HG02885 (cell line): ENCODE data around the gene C22orf15.

Source experiments
- ATAC-seq: cut with Tn5 transposase; IDR thresholded peaks from one replicate; pipeline ENCODE4 v1.9.1; 2021; ENCODE audit warnings: mild to moderate bottlenecking; ENCODE audit not compliant: unreplicated experiment, poor library complexity

The C22orf15 gene

DNA sequence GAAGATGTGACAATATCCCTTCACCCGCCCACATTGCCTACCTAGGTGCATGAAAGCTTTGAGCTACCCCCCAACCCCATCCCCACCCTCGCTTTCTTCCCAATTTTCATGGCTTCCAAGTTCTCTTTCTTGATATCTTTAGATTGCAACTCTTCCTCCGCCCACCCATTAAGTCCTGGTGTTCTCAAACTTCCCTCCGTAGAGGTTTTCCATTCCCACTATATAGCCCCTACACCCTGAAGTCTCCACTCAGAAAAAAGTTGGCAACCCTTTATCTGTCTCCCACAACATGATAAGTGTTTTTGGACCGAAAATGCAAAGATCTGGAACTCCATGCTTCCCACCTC lies 12.4 kb upstream of the C22orf15 start:
- no peak for ATAC-seq

DNA sequence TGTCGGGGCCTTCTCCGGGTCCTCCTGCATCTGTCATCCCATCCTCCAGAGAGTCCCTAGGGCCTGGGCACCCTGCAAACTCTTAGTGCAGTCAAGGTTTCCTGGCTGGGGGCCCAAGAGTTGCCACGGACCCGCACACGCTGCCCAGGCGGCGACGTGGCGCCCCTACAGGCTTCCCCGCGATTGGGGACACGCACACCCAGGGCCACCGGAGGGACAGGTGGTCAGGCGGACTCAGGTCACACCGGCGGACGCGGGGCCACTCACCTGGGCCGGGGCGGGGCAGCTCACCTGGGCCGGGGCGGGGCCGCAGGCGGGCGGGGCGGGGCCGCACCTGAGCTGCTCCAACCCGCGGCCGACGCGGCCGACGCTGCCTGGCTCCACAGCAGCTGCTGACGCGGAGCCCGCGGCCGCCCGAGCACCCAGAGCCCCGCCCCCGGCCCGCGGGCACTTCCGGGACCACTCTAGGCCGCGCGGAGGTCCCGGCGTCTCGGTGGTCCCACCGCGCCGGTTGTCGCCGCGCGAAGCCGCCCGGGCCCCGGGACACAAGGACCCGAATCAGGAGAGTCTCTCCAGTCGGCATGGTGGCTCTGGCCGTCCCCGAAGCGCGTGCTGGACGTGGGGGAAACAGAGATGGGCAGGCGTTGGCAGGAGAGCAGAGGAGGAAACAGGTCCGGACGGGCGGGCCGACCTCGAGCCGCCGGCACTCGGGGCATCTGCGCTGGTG lies 11.9 kb upstream of the C22orf15 start, which contains the start of gene ZNF70:
Gene ZNF70 (minus strand): TSS at position 399 of the 727 bp plus-strand sequence. CDS start 5,972 bp downstream, outside the sequence.
- peak; percentile 78 for ATAC-seq

DNA sequence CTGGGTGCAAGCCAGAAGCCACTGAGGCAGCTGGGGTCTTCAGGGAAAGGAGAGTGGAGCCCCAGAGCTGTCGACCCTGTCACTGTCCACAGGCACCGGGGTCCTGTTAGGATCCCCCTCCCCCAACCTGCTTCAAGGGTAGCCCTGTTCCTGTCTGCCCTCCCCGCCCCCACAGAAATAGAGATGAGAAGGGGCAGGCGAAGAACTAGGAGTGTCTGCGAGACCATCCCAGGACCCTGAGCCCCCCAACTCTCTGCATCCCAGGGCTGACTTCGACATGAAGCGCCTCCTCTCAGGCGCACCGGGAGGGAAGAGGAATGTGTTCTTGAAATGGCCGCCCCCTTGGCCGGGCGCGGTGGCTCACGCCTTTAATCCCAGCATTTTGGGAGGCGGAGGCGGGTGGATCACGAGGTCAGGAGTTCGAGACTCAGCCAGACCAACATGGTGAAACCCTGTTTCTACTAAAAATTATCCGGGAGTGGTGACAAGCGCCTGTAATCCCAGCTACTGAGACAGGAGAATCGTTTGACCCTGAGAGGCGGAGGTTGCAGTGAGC lies 11.3 kb upstream of the C22orf15 start:
- peak; percentile 12 for ATAC-seq

DNA sequence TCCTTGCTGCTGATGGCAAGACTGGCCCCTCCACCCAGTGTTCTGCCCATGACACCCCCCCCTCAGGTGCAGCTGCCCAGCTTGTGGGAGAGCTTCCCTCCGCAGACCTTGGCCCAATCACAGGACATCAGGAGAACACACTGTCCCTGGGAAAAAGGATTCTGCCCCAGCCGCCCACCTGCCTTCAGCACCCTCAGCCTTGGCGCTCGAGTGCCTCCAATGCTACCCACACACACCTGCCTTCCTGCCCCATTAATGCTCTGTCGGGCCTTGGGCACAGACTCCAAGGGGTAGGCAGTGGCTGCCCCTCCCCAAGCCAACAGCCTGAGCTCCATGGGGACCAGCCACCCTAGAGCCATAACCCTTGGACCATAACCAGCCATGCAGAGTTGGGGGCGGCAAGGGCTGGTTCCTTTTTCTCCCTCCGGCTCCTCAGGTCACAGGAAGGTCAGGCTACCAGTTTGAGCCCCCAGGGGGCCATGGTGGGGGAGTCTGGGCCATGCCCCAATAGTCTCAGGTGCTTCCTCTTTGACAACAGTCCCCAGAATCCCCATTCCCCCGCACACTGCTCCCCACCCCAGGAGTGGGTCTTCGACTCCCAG lies 10.6 kb upstream of the C22orf15 start:
- no peak for ATAC-seq

DNA sequence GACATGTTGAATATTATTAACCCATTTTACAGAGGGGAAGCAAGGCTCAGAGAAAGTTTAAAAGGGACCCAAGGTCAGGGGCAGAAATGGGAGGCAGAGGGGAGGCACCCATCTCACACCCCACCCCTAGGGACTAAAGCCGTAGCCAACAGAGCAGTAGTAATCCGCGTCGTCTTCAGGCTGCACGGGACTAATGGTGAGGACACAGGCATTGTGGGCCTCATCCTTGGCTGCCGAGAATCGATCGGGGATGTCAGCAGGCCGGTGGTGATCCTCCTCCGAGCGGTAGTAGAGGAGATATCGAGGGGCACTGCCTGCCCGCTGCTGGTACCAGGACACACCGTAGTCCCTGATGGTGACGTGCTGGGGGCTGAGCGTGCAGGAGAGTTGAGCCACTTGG lies 10.0 kb upstream of the C22orf15 start:
- no peak for ATAC-seq

DNA sequence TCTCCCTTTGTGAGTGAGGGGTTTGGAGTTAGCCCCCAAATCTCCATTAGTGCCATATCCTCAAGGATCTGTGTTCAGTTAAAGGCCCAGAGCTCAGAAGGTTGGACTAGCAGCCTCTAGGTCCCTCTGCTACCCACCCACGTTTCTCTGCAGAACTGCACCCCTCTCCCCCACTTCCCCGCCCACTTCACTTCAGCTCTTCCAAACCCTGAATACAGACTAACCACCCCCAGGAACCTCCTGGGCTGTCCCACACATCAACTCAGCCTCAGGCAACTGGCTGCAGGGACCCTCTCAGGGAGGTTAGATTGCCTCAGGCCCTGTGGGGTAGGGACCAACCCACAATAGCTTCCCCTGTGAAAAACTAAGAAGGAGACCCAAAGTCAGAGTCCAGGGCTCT lies 9.4 kb upstream of the C22orf15 start:
- ATAC-seq: no peak

DNA sequence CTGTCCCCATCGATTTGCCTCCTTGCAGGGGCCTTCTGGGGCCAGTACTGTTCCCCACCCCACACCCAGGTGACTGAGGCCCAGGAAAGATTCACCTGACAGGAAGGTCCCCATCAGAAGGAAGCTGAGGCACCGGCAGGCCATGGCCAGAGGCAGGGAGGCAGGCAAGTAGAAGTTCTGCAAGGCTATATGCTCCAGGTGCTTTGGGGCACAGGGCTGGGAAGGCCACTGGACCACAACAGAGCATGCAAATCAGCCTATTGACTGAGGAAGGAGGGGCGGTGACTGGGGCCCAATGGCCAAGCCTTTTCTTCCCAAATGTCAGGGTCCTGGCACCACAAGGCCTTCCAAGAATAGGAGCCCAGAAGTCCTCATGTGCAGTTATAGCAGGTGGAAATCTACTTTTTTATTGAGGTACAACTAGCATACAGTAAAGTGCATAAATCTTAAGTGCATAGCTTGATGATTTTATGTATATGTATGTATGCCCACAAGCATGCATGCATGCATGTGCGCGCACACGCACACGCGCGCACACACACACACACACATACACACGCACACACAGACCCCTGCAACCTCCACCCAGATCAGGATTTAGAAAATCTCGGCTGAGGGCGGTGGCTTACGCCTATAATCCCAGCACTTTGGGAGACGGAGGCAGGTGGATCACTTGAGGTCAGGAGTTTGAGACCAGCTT lies 8.4 kb upstream of the C22orf15 start, which contains the start of gene VPREB3:
Gene VPREB3 (minus strand): TSS at position 206 of the 700 bp plus-strand sequence. CDS start 62 bp downstream, at position 144.
- no peak for ATAC-seq

DNA sequence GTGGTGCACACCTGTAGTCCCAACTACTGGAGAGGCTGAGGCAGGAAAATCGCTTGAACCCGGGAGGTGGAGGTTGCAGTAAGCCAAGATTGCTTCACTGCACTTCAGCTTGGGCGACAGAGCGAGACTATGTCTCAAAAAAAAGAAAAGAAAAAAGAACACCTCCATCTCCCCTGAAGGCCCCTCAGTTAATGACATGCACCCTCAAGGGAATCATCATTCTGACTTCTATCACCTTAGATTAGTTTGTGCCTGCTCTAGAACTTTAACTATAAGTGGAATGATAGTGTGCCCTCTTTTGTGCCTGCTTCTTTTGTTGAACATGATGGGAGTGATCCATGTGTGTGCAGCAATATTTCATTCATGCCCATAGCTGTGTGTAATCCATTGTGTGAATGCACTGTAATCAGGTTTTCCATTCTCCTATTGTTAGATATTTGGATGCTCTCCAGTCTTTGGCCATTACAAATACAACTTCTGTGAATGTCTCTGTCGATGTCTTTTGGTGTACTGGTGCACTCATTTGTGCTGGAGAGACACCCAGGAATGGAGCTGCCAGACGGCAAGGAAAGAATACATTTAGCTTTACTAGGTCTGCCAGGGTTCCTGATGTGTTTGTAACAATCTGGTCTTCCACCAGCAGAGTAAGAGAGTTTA lies 7.7 kb upstream of the C22orf15 start:
- ATAC-seq: no peak

DNA sequence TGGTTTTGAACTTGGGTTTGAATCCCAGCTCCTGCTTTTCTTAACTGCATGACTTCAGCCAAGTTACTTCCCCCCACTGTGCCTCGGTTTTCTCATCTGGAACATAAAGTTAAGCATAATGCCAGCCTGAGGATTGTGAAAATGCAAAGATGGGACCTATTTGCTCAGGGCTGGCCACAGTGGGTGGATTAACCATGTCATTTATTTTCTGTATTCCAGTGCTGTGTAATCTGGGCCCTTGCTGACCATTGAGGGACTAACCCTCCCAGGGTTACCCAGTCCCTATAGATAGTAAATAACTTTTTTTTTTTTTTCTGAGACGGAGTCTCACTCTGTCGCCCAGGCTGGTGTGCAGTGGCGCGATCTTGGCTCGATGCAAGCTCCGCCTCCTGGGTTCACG lies 7.1 kb upstream of the C22orf15 start:
- no peak for ATAC-seq

DNA sequence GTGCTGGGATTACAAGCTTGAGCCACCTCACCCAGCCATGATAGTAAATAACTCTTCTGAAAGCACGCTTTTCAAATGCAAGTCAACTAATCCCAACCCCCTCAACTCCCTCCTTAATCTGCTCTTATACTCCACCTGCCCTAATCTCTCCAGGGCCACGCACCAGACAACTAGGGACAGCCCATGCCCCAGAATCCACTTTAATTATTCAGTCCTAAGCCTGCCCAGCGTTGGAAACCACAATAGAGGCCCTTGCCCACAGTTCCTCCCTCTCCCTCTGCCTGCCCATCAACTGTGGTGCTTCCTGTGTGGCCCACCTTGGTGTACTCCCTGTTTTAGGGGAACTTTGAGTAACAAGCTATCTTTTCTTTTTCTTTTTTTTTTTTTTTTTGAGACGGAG lies 5.9 kb upstream of the C22orf15 start:
- no peak for ATAC-seq

DNA sequence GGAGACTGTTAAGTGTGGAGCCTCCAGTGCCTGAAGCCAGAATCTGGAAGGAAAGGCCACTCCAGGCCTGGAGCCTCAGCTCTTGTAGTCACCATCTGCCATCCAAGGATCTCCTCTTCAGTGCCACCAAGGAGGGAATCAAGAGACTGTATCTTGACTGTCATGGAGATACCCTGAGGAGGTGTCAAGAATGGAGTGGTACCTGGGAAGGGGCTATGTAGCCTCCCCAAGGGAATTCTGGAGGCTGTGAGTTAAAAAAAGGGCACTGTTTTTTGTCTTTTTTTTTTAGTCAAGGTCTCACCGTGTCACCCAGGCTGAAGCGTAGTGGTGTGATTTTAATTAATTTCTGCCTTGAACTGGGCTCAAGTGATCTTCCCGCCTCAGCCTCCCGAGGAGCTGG lies 3.2 kb upstream of the C22orf15 start:
- no peak for ATAC-seq

DNA sequence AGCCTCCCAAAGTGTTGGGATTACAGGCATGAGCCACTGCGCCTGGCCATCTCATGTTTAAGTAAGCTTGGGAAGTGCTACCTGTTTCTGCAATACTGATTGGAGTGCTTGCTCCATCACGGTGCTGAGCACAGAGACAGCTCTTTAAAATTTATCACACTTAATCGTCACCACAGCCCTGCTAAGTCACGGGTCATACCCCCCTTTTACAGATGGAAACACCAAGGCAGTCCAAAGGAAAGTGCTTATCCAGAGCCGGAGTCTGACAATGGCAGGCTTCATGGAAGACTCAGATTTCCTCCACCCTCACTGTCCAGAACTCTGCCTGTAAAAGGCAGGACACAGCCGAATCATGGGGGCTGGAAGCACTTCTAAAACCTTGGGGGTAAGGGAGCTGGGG lies 2.7 kb upstream of the C22orf15 start:
- no peak for ATAC-seq

DNA sequence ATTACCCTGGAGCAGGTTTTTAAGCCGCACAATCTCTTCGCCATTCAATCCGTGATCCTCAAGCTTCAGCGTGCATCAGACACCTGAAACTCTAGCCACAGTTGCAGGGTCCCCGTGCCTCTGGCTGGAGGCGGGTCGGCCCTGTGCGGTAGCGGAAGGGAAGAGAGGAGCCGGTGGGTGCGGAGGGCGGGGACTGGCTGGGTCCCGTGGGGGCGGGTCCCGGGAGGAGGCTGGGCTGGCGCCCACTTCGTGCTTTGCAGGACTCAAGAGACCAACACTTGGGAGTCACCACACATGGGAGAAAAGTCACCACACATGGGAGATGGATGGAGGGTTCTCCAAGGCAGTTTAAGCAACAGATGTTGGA lies 772 bp downstream of the C22orf15 start:
- no peak for ATAC-seq

DNA sequence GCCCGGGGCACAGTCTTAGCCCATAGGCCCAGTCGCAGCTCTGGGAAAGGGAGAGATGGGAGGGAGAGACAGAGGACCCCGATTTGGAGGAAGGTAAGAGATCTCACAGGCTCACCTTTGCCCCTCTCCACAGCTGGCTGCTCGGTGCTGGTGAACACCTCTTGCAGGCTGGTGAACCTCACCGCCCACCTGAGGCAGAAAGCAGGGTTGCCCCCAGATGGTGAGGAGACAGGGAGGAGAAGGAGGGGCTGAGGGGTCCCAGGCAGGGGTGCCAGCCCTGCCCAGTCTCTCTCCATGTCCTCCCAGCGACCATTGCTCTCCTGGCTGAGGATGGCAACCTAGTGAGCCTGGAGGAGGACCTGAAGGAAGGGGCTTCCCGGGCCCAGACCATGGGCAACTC lies 1.2 kb downstream of the C22orf15 start:
- no peak for ATAC-seq

DNA sequence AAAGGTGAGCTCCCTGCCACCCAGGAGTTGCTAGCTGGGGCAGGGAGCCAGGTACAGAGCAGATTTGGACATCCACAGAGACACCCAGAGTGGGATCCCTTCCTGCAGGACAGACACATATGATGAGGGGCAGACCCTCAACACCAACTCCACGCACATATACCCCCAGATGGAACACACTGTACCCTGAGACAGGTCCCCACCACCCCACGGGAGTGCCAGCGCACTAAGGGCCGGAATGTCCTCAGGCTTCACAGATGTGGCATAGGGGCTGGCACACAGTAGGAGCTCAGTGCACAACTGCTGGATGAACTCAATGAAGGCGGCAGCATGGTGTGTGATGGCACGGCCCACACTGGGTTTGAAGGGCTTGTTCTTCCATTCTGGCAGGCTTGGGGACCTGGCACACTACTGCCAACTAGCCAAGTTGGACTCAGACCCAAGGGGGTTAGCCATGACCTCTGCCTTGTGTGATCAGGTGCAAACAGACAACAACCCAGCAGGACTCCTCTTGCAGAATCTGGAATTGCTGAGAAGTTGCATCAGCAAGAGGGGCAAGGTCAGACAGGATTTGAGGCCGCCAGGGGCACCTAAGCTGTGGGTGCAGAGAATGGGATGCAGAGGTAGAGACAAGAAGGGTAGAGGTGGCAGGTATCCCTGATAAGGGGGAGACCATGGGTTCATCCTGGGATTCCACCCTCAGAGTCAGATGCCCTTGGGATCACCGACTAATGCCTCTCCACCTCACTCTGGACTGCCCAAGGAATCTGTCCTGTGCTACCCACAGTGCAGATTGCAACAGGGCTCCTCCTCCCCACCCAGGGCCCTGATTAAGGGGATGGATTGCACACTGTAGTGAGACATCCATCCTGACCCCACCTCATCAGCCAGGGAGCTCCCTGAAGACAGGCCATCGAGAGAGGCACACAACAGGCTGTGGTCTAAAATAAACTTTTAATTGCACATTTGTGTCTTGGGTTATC lies 2.4 kb downstream of the C22orf15 start:
- ATAC-seq: no peak

DNA sequence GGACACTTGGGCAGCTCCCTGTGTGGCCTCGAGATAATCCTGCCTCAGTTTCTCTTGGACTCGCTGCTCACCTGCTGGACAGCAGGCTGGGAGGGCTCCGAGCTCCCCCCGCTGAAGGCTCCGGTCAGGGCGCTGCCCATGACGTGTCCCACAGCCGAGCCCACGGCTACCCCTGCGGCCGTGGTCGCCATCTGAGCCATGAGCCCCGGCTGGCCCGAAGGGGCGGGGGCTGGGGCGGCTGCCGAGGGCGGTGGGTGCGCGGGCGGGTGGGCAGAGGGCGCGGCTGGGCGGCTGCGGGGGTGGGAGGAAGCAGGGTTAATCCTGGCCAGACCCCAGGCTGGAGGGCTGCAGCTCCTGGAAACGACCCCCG lies 4.5 kb downstream of the C22orf15 start:
- no peak for ATAC-seq

DNA sequence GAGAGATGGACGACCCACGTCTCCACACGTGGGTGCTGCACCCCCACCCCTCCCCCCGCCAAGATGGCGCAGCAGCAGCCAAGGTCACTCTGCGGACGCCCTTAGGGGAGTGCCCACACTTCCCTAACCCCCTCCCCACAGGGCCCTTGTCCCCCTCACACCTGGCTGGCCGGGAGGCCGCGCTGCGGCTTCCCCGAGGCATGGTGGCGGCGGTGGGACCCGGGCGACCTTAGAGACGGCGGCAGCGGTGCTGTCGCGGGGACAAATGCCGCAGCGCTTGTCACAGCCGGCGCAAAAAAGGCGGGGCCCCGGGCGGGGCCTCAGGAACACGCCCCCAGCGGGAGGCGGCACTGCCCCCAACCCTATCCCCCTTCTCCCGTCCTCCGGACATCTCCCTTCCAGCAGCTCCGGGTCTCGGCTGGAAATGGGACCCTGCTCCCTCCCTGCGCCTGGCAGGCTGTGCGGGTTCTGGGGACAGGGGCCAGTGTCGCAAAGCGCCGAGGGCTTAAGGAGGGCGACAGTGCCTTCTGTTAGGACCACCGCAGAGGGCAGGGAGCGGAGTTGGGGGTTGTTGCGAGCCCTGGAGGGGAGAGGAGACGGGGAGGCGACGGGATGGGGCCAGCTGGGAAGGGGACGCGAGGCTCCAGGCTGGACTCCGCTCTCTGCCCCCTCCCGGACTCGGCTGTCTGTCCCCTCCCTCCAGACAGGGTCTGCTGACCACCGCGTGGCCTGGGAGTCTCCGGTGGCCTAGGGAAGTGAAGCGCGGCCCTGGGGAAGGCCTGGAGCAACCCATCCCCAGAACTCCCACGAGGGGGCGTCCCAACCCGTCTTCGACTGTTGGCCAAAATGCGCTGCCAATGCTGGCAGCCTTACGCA lies 5.1 kb downstream of the C22orf15 start, which contains the start of gene CHCHD10:
Gene CHCHD10 (minus strand): TSS at position 300 of the 876 bp plus-strand sequence. CDS start 98 bp downstream, at position 202.
- peak; percentile 60 for ATAC-seq

DNA sequence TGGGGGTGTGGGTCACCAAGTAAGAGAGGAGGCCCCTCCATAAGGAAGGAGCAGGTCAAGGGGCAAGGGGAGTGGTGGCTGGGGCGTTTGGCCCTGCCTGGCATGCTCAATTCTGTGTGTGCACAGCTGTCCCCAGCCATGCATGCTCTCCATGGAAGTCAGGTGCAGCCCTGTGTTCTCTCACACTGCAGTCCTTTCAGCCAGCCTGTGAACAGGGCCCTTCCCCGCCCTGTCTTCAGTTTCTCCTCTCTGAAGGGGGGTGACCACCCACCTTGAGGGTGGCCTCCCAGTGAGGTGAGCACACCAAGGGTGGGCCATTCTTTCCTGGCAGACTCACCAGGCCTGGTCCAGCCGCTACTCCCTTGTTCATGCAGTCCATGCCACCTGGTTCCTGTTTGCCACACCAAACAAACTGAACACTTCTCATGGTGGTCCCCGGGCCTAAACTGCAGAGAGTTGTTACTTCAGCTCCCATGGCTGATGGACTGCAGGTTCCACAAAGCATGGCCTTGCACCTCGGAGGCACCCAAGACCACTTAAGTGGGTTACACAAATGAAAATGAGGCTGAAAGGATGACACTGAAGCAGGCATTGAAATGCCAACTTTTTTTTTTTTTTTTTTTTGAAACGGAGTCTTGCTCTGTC lies 6.7 kb downstream of the C22orf15 start:
- ATAC-seq: no peak
